ENCODE data around the gene TP53I13.
"Not testable (repeated sequence)": the region's sequence is repeated elsewhere in the genome, so short reads cannot be mapped to it uniquely, and the experiment has no call there.

TP53I13 gene

DNA sequence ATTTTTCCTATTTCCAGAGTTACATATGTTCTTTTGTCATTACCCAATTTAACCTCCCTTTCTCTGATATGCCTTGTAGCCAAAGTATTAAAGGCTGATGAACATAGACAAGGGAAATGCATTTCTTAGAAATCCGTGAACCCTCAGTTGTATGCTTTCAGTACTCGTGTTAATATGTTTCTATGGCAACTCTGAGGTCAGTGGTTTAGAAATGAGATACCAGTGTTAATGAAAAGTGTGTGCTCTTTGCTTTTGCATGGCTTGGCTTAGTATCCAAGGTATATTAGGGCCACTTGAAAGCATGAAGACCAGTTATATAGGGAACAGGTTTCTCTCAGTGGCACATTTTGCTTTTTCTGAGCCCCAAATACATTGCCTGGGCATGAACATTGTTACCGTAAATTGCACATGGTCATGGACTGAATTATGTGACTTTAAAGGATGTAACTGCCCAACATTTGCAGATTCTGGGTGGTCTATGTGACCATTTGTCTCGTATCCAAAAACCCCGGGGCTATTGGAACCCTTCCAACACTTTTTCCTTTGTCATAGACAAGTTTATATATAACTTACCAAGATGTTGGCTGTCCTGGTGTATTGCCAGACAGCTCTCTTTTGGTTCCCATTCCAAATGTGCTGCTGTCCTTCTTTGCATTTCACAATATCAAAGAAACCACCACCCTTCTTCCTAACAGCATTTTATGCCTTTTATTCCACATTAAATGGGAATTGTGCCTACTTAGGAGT is 19.2 kb upstream of the TP53I13 start:
- TF ChIP-seq ZFX (IDR thresholded peaks at IDR 0.05; ENCODE audit: borderline replicate concordance), result no peak
- TF ChIP-seq, protein P1, sequence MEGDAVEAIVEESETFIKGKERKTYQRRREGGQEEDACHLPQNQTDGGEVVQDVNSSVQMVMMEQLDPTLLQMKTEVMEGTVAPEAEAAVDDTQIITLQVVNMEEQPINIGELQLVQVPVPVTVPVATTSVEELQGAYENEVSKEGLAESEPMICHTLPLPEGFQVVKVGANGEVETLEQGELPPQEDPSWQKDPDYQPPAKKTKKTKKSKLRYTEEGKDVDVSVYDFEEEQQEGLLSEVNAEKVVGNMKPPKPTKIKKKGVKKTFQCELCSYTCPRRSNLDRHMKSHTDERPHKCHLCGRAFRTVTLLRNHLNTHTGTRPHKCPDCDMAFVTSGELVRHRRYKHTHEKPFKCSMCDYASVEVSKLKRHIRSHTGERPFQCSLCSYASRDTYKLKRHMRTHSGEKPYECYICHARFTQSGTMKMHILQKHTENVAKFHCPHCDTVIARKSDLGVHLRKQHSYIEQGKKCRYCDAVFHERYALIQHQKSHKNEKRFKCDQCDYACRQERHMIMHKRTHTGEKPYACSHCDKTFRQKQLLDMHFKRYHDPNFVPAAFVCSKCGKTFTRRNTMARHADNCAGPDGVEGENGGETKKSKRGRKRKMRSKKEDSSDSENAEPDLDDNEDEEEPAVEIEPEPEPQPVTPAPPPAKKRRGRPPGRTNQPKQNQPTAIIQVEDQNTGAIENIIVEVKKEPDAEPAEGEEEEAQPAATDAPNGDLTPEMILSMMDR (IDR thresholded peaks at IDR 0.05), result no peak
- no peak overlapping the region for H3K27ac ChIP-seq

- TF ChIP-seq, protein P1 (IDR thresholded peaks at IDR 0.05), result no peak
- TF ChIP-seq ZFX (IDR thresholded peaks at IDR 0.05; ENCODE audit: borderline replicate concordance), result no peak
- H3K27ac ChIP-seq, result peak overlapping the region; percentile 63
Measured at GRCh38 chr17:29555840-29556239, 12.7 kb upstream of the TP53I13 start.

- TF ChIP-seq, protein P1 (IDR thresholded peaks at IDR 0.05), result no peak
- H3K27ac ChIP-seq, result no peak overlapping the region
Measured at GRCh38 chr17:29557085-29557738, 11.3 kb upstream of the TP53I13 start.

GRCh38 chr17:29557739-29558116 is 10.8 kb upstream of the TP53I13 start:
- no peak for TF ChIP-seq ZFX (IDR thresholded peaks at IDR 0.05; ENCODE audit: borderline replicate concordance)
- TF ChIP-seq, protein P1 (IDR thresholded peaks at IDR 0.05), result no peak
- no peak overlapping the region for H3K27ac ChIP-seq

DNA sequence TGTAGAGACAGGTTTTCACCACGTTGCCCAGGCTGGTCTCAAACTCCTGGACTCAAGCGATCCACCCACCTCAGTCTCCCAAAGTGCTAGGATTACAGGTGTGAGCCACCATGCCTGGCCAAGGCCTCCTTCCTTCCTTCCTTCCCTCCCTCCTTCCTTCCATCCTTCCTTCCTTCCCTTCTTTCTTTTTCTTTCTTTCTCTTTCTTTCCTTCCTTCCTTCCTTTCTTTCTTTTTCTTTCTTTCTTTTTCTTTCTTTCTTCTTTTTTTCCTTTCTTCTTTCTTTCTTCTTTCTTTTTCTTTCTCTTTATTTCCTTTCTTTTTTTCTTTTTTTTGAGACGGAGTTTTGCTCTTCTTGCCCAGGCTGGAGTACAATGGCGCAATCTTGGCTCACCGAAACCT is 10.4 kb upstream of the TP53I13 start:
- not testable (repeated sequence) for H3K27ac ChIP-seq

GRCh38 chr17:29559640-29560039 is 8.9 kb upstream of the TP53I13 start:
- TF ChIP-seq, protein P1 (IDR thresholded peaks at IDR 0.05), result peak; percentile 29; the same call in 1 of the 2 replicates
- TF ChIP-seq ZFX (IDR thresholded peaks at IDR 0.05; ENCODE audit: borderline replicate concordance), result no peak
- peak overlapping the region; percentile 40 for H3K27ac ChIP-seq

DNA sequence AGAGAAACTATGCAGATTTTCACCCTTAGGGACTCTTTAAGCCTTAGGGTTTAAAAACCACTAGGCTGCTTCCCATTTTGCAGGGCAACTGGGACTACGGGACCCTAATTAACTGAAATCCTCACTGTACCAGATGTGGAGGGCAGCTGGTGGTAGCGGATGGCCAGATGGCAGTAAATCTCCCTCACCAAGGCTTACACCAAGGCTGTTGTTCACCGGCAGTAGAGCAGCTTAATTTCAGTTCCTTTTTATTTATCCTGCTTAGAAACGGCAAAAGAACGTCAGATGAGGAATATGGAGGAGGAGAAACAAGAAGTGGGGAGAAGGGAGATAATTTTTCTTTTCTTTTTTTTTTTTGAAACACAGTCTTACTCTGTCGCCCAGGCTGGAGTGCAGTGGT is 8.2 kb upstream of the TP53I13 start:
- H3K27ac ChIP-seq, result peak overlapping the region; percentile 40
- TF ChIP-seq ZFX (IDR thresholded peaks at IDR 0.05; ENCODE audit: borderline replicate concordance), result no peak
- TF ChIP-seq, protein P1 (IDR thresholded peaks at IDR 0.05), result no peak

Measured in 22Rv1 (cell line).